GM18517 (cell line): ENCODE results near the gene C1RL.
"Not testable (repeated sequence)": the region's sequence is repeated elsewhere in the genome, so short reads cannot be mapped to it uniquely, and the experiment has no call there.

Source experiments
- ATAC-seq: cut with Tn5 transposase; IDR thresholded peaks from one replicate; pipeline ENCODE4 v1.9.1; 2021; ENCODE audit warnings: mild to moderate bottlenecking, moderate library complexity; ENCODE audit not compliant: unreplicated experiment

Gene C1RL

GRCh38 chr12:7116196-7116595, 7.2 kb upstream of the C1RL start:
- no peak for ATAC-seq

DNA sequence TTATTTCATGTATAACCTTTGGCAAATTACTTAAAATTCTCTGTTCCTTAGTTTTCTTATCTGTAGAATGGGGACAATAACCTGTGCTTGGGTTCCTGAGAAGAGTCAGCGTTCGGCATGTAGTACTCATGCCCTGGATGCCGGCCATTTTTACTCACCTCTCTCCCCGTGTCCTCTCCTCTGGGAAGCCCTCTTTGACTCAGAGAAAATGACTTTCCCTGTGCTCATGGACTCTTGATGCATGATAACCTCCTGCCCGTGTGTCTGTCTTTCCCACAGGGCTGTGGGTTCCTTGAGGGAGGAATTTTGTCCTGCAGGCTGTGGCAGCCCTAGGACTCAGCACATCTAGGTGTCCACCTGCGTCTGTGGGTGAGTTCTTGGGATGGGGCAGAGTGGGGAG, 5.8 kb upstream of the C1RL start:
- no peak for ATAC-seq

- no peak for ATAC-seq
Measured at GRCh38 chr12:7114008-7114407, 5.0 kb upstream of the C1RL start.

- ATAC-seq, result peak; percentile 52
Measured at GRCh38 chr12:7113389-7113871, 4.4 kb upstream of the C1RL start.

GRCh38 chr12:7112041-7112440, 3.0 kb upstream of the C1RL start:
- ATAC-seq, result no peak

- ATAC-seq, result no peak
Measured at GRCh38 chr12:7110661-7111060, 1.6 kb upstream of the C1RL start.

GRCh38 chr12:7109572-7109920, 532 bp upstream of the C1RL start:
- no peak for ATAC-seq

- ATAC-seq, result peak; percentile 79
Measured at GRCh38 chr12:7108003-7108795, 815 bp downstream of the C1RL start.

- no peak for ATAC-seq
Measured at GRCh38 chr12:7107636-7108002, 1.4 kb downstream of the C1RL start.

- not testable (repeated sequence) for ATAC-seq
Measured at GRCh38 chr12:7107181-7107580, 1.8 kb downstream of the C1RL start.

DNA sequence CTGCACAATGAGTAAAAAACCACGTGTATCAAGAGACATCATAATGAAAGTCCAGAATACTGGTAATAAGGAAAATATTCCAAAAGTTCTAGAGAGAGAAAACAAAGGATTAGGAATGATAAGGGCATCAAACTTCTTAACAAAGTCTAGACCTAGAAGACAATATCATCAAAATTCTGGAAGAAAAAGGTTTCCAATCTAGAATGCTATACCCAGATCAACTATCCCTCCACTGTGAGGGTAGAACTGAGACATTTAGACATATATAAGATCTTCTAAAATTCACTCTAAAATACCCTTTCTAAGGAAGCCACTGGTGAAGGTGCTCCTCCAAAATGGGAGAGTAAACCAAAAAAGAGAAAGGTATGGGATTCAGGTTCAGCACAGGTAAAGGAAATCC, 2.9 kb downstream of the C1RL start:
- ATAC-seq, result no peak

- ATAC-seq, result no peak
Measured at GRCh38 chr12:7103837-7104584, 5.0 kb downstream of the C1RL start.

- ATAC-seq, result no peak
Measured at GRCh38 chr12:7102582-7102981, 6.4 kb downstream of the C1RL start.

GRCh38 chr12:7101694-7102131, 7.3 kb downstream of the C1RL start:
- ATAC-seq, result no peak

DNA sequence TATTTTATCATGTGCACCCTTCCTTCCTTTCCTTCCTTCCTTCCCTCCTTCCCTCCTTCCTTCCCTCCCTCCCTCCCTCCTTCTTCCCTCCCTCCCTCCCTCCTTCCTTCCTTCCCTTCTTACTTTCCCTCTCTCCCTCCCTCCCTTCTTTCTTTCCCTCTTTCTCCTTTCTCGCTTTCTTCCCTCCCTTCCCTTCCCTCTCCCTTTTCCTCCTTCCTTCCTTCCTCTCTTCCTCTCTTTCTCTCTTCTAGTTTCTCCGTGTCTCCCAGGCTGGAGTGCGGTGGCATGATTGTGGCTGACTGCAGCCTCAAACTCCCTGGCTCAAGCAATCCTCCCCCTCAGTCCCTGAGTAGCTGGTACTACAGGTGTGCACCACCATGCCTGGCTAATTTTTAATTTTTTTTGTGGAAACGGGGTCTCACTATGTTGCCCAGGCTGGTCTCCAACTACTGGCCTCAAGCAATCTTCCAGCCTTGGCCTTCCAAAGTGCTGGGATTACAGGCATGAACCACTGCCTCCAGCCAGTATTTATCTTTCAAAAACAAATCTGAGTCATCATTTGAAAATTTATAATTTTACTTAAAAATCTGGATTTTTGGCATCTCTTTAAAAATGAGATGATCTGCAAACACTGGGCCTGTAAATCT, 7.8 kb downstream of the C1RL start:
- no peak for ATAC-seq

- no peak for ATAC-seq
Measured at GRCh38 chr12:7100239-7100638, 8.8 kb downstream of the C1RL start.

GRCh38 chr12:7099290-7099996, 9.6 kb downstream of the C1RL start:
- no peak for ATAC-seq

DNA sequence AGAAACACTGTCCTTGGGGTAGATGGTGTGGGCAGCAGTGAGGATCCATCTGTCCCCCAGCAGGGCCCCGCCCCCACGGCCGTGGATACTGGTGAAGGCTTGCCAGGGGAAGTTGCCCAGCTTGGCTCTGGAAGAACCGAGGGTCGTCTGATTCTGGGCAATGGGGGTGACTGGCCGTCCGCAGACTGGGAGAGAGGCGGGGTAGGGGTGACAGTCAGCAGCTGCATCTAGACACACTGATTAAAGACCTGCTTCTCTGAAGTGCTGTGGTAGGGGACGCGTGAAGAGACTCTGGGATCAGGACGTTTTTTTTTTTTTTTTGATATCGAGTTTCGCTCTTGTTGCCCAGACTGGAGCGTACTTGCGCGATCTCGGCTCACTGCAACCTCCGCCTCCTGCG, 12.0 kb downstream of the C1RL start:
- no peak for ATAC-seq

DNA sequence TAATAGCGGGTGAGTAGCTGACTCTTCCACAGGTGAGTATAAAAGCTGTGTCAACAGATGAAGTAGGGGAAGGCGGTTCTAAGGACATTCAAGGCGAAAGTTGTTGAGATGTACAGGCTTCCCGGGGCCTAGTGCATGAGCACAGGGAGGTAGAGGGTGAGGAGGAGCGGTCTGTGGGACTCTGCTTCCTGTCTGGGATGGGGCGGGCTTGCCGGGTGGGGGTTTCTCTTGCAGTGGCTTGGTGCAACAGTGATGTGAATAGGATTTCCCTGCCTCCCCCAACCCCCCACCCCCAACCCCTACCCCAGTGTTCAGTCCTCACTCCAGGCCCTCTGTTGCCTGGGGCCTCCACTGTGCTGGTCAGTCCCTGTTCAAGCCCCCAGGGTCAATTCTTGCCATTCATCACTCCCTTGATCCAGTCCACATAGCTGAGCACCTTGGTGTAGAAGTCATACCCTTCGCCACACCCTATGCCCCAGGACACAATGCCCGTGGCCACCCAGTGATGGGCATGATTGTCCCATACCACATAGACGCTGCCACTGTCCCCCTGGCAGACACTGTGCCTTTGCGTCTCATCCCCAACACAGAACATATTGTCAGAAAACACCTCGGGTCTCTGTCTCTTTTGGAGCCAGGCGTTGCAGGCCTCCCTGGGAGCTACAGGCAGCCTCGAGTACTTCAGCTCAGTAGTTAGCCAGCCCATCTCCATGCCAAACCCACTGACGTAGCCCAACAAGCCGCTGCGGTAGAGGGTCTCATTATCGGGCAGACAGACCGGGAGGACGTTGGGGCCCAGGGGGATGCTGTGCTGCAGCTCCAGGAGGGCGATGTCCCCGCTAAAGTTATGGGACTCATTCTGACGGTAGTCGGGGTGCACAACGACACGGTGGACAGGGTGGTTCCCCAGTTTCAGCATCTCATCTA, 12.7 kb downstream of the C1RL start:
- ATAC-seq, result no peak

DNA sequence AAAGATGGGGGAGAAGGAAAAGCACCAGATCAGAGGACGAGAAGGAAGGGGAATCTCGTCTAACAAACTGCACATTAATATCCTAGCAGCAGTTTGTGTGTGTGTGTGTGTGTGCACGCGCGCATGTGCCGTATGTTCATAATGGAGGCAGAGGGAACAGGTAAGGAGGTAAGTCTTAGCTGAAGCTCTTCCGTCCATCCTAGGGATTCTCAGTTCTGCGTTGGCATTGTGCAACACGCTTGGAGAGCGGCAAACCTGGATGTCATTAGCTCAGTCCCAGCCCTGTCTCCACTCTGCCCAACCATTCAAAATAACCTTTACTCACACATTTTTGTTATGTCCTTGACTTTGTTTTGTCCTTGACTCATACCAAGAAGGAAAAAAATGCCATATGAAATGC, 15.1 kb downstream of the C1RL start:
- ATAC-seq, result no peak
